HEK293 (cell line): ENCODE measurements around the gene SOX6.

Experiments
- CTCF ChIA-PET: fragments of 350-600 bp; formaldehyde crosslinking; extraction: SDS; loops from one replicate; lab custom pipeline; 2021; ENCODE audit warnings: antibody characterized with exemption; lab: Yijun Ruan, JAX
- POLR2A ChIA-PET: fragments of 300-600 bp; formaldehyde crosslinking; extraction: SDS; loops from one replicate; lab custom pipeline; 2020; ENCODE audit warnings: antibody characterized with exemption, inconsistent platforms; lab: Yijun Ruan, JAX
- H3K27ac ChIP-seq: fragments of 200-500 bp; sonication (Bioruptor generic); 2 replicates; pipeline ENCODE4 v1.5.1; 2014; ENCODE audit warnings: low read depth, low read length, control low read depth, inconsistent platforms; ENCODE audit errors: extremely low read depth
- H3K36me3 ChIP-seq, 2 experiments: fragments of 200-500 bp in 1 of 2; sonication (Bioruptor generic) in 1 of 2; 1 replicate in 1 of 2; 2 replicates in 1 of 2; pipeline ENCODE4 v1.5.1; 2014 to 2017; ENCODE audit warnings: inconsistent platforms in 2 of 2, low read length in 2 of 2; ENCODE audit not compliant: control insufficient read depth in 2 of 2, insufficient read depth in 1 of 2
- H3K4me1 ChIP-seq: fragments of 200-500 bp; sonication (Bioruptor generic); 2 replicates; pipeline ENCODE4 v1.5.1; 2014; ENCODE audit warnings: mild to moderate bottlenecking, low read length, inconsistent platforms; ENCODE audit not compliant: control insufficient read depth, insufficient read depth
- H3K4me3 ChIP-seq: 2 replicates; pipeline ENCODE4 v1.5.1; 2011; ENCODE audit warnings: low read depth, mild to moderate bottlenecking, control low read depth, low read length, moderate library complexity
- H3K9me3 ChIP-seq: fragments of 200-500 bp; sonication (Bioruptor generic); 2 replicates; pipeline ENCODE4 v1.5.1; 2014; ENCODE audit warnings: low read depth, low read length, inconsistent platforms; ENCODE audit not compliant: control insufficient read depth, insufficient read depth
- GLIS2 ChIP-seq: fragments of 450-650 bp; formaldehyde crosslinking; IDR thresholded peaks from 2 replicates; pipeline ENCODE4 v1.5.1; 2016; ENCODE audit warnings: missing biosample characterization, missing genetic modification characterization
- MYNN ChIP-seq: fragments of 450-650 bp; formaldehyde crosslinking; IDR thresholded peaks from 2 replicates; pipeline ENCODE4 v1.5.1; 2016; ENCODE audit warnings: missing biosample characterization, missing genetic modification characterization, borderline replicate concordance
- OVOL3 ChIP-seq: fragments of 450-650 bp; formaldehyde crosslinking; IDR thresholded peaks from 2 replicates; pipeline ENCODE4 v1.5.1; 2016; ENCODE audit warnings: missing biosample characterization, missing genetic modification characterization
- WT1 ChIP-seq: fragments of 450-650 bp; formaldehyde crosslinking; IDR thresholded peaks from 2 replicates; pipeline ENCODE4 v1.5.1; 2016; ENCODE audit warnings: missing biosample characterization, missing genetic modification characterization
- YY1 ChIP-seq: fragments of 450-650 bp; formaldehyde crosslinking; IDR thresholded peaks from 2 replicates; pipeline ENCODE4 v1.5.1; 2018; ENCODE audit warnings: missing biosample characterization, missing genetic modification characterization
- ZBTB1 ChIP-seq: fragments of 450-650 bp; formaldehyde crosslinking; IDR thresholded peaks from 2 replicates; pipeline ENCODE4 v1.5.1; 2016; ENCODE audit warnings: missing biosample characterization, missing genetic modification characterization
- ZBTB17 ChIP-seq: fragments of 450-650 bp; formaldehyde crosslinking; IDR thresholded peaks from 2 replicates; pipeline ENCODE4 v1.5.1; 2016; ENCODE audit warnings: missing biosample characterization, missing genetic modification characterization
- ZBTB8A ChIP-seq: fragments of 450-650 bp; formaldehyde crosslinking; IDR thresholded peaks from 2 replicates; pipeline ENCODE4 v1.5.1; 2016; ENCODE audit warnings: missing biosample characterization, missing genetic modification characterization
- ZFP41 ChIP-seq: fragments of 450-650 bp; formaldehyde crosslinking; IDR thresholded peaks from 2 replicates; pipeline ENCODE4 v1.5.1; 2016; ENCODE audit warnings: missing biosample characterization, missing genetic modification characterization, borderline replicate concordance
- ZNF10 ChIP-seq: fragments of 450-650 bp; formaldehyde crosslinking; IDR thresholded peaks from 2 replicates; pipeline ENCODE4 v1.5.1; 2017; ENCODE audit warnings: missing biosample characterization, missing genetic modification characterization
- ZNF202 ChIP-seq: fragments of 450-650 bp; formaldehyde crosslinking; IDR thresholded peaks from 2 replicates; pipeline ENCODE4 v1.5.1; 2016; ENCODE audit warnings: missing biosample characterization, missing genetic modification characterization, borderline replicate concordance
- ZNF221 ChIP-seq: fragments of 450-650 bp; formaldehyde crosslinking; IDR thresholded peaks from 2 replicates; pipeline ENCODE4 v1.5.1; 2017; ENCODE audit warnings: missing biosample characterization, missing genetic modification characterization, borderline replicate concordance
- ZNF416 ChIP-seq: fragments of 450-650 bp; formaldehyde crosslinking; IDR thresholded peaks from 2 replicates; pipeline ENCODE4 v1.5.1; 2016; ENCODE audit warnings: missing biosample characterization, missing genetic modification characterization
- ZNF48 ChIP-seq: fragments of 450-650 bp; formaldehyde crosslinking; IDR thresholded peaks from 2 replicates; pipeline ENCODE4 v1.5.1; 2016; ENCODE audit warnings: missing biosample characterization, missing genetic modification characterization
- ZNF600 ChIP-seq: fragments of 450-650 bp; formaldehyde crosslinking; IDR thresholded peaks from 2 replicates; pipeline ENCODE4 v1.5.1; 2016; ENCODE audit warnings: missing biosample characterization, missing genetic modification characterization
- ZNF624 ChIP-seq: fragments of 450-650 bp; formaldehyde crosslinking; IDR thresholded peaks from 2 replicates; pipeline ENCODE4 v1.5.1; 2017; ENCODE audit warnings: missing biosample characterization, missing genetic modification characterization
- ZNF658 ChIP-seq: fragments of 450-650 bp; formaldehyde crosslinking; IDR thresholded peaks from 2 replicates; pipeline ENCODE4; 2016; ENCODE audit warnings: missing biosample characterization, missing genetic modification characterization
- ZNF837 ChIP-seq: fragments of 450-650 bp; formaldehyde crosslinking; IDR thresholded peaks from 2 replicates; pipeline ENCODE4 v1.5.1; 2016; ENCODE audit warnings: missing biosample characterization, missing genetic modification characterization
- TF ChIP-seq, protein P1 (sequence below): fragments of 450-650 bp; formaldehyde crosslinking; IDR thresholded peaks from 2 replicates; pipeline ENCODE4 v1.5.1; 2016; ENCODE audit warnings: missing biosample characterization, missing genetic modification characterization
- TF ChIP-seq, protein P2 (sequence below): fragments of 450-650 bp; formaldehyde crosslinking; IDR thresholded peaks from 2 replicates; pipeline ENCODE4 v1.5.1; 2016; ENCODE audit warnings: missing biosample characterization, missing genetic modification characterization
- TF ChIP-seq, protein P3 (sequence below): fragments of 450-650 bp; formaldehyde crosslinking; IDR thresholded peaks from 2 replicates; pipeline ENCODE4; 2016; ENCODE audit warnings: missing biosample characterization, missing genetic modification characterization
- TF ChIP-seq, protein P4 (sequence below): fragments of 450-650 bp; formaldehyde crosslinking; IDR thresholded peaks from 2 replicates; pipeline ENCODE4 v1.5.1; 2016; ENCODE audit warnings: missing biosample characterization, missing genetic modification characterization, low read depth
- TF ChIP-seq, protein P5 (sequence below): fragments of 450-650 bp; formaldehyde crosslinking; IDR thresholded peaks from 2 replicates; pipeline ENCODE4 v1.5.1; 2016; ENCODE audit warnings: missing biosample characterization, missing genetic modification characterization, borderline replicate concordance
- TF ChIP-seq, protein P6 (sequence below): fragments of 450-650 bp; formaldehyde crosslinking; IDR thresholded peaks from 2 replicates; pipeline ENCODE4 v1.5.1; 2016; ENCODE audit warnings: missing biosample characterization, missing genetic modification characterization
- TF ChIP-seq, protein P7 (sequence below): fragments of 450-650 bp; IDR thresholded peaks from 2 replicates; pipeline ENCODE4 v1.5.1; 2018; ENCODE audit warnings: missing biosample characterization, missing genetic modification characterization

SOX6 gene

DNA sequence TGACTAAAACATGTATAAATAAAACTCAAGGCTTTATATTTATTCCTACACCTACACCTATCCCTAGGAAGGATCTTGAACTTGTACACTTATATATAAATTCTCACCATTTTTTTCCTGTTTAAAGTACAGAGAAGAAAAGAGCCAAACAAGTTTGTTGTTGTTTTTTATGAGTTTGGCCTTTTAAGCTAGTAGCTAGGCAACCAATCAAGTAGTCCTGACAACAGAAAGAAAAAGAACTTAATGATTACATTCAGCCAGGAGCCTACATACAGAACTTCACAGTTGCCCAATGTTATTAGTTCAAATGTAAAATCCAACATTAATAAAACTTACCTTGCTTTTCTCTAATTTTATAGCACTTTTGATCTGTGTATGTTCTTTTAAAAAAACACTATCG is 316.2 kb downstream of the SOX6 start:
- POLR2A ChIA-PET, result no interaction called here
- Histone ChIP-seq H3K36me3 (no peaks in the 10 kb centered on the region), H3K9me3 (no peaks in the 10 kb centered on the region), H3K4me3 (no peak overlapping the region), H3K4me1 (no peaks in the 10 kb centered on the region), H3K27ac (no peak overlapping the region)
- CTCF ChIA-PET, result interaction anchor here (0.8 to 2.2 kb wide), 5 partner anchors 13 to 574 kb away, joined by 3 to 5 read pairs (median 4); no protein-coding TSS in a partner anchor
- TF ChIP-seq ZBTB17, result no peak
- no peak for TF ChIP-seq ZNF658 (tag by site-specific recombination)
- TF ChIP-seq, protein P1, sequence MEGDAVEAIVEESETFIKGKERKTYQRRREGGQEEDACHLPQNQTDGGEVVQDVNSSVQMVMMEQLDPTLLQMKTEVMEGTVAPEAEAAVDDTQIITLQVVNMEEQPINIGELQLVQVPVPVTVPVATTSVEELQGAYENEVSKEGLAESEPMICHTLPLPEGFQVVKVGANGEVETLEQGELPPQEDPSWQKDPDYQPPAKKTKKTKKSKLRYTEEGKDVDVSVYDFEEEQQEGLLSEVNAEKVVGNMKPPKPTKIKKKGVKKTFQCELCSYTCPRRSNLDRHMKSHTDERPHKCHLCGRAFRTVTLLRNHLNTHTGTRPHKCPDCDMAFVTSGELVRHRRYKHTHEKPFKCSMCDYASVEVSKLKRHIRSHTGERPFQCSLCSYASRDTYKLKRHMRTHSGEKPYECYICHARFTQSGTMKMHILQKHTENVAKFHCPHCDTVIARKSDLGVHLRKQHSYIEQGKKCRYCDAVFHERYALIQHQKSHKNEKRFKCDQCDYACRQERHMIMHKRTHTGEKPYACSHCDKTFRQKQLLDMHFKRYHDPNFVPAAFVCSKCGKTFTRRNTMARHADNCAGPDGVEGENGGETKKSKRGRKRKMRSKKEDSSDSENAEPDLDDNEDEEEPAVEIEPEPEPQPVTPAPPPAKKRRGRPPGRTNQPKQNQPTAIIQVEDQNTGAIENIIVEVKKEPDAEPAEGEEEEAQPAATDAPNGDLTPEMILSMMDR (tag by site-specific recombination), result no peak
- TF ChIP-seq WT1 (tag by site-specific recombination), result no peak
- no peak for TF ChIP-seq GLIS2 (tag by site-specific recombination)
- no peak for TF ChIP-seq ZNF416
- TF ChIP-seq ZBTB8A (tag by site-specific recombination), result no peak
- TF ChIP-seq ZNF837 (tag by site-specific recombination), result no peak
- TF ChIP-seq ZFP41 (tag by site-specific recombination), result no peak
- no peak for TF ChIP-seq OVOL3 (tag by site-specific recombination)
- TF ChIP-seq, protein P2, sequence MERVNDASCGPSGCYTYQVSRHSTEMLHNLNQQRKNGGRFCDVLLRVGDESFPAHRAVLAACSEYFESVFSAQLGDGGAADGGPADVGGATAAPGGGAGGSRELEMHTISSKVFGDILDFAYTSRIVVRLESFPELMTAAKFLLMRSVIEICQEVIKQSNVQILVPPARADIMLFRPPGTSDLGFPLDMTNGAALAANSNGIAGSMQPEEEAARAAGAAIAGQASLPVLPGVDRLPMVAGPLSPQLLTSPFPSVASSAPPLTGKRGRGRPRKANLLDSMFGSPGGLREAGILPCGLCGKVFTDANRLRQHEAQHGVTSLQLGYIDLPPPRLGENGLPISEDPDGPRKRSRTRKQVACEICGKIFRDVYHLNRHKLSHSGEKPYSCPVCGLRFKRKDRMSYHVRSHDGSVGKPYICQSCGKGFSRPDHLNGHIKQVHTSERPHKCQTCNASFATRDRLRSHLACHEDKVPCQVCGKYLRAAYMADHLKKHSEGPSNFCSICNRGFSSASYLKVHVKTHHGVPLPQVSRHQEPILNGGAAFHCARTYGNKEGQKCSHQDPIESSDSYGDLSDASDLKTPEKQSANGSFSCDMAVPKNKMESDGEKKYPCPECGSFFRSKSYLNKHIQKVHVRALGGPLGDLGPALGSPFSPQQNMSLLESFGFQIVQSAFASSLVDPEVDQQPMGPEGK, result no peak
- no peak for TF ChIP-seq ZNF48 (tag by site-specific recombination)
- TF ChIP-seq ZNF600 (tag by site-specific recombination), result no peak
- TF ChIP-seq, protein P3, sequence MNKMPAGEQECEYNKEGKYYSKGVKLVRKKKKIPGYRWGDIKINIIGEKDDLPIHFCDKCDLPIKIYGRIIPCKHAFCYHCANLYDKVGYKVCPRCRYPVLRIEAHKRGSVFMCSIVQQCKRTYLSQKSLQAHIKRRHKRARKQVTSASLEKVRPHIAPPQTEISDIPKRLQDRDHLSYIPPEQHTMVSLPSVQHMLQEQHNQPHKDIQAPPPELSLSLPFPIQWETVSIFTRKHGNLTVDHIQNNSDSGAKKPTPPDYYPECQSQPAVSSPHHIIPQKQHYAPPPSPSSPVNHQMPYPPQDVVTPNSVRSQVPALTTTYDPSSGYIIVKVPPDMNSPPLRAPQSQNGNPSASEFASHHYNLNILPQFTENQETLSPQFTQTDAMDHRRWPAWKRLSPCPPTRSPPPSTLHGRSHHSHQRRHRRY (tag by site-specific recombination), result no peak

DNA sequence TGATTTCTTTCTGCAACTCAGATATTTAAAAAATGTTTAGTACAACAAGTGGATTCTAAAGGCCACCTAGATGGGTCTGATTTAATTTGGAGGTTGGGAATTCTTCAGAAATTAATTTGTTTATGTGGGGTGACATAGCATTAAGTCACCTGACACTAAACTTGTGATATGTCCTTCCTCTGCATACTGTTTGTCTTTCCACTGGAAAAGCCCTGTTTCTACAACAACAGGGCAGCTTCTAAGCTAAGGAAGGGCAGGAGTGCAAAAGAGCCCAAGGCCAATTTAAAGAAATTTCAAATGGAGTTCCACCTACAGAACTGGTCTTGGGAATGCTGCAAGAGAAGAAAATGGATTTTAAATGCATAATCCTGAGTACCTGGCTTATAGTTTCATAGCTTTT is 319.2 kb downstream of the SOX6 start:
- ChIA-PET CTCF (no interaction called here), POLR2A (no interaction called here)
- Histone ChIP-seq H3K4me1 (no peaks in the 10 kb centered on the region), H3K9me3 (no peaks in the 10 kb centered on the region), H3K27ac (no peak overlapping the region), H3K36me3 (no peaks in the 10 kb centered on the region), H3K4me3 (no peak overlapping the region)
- TF ChIP-seq, protein P4, sequence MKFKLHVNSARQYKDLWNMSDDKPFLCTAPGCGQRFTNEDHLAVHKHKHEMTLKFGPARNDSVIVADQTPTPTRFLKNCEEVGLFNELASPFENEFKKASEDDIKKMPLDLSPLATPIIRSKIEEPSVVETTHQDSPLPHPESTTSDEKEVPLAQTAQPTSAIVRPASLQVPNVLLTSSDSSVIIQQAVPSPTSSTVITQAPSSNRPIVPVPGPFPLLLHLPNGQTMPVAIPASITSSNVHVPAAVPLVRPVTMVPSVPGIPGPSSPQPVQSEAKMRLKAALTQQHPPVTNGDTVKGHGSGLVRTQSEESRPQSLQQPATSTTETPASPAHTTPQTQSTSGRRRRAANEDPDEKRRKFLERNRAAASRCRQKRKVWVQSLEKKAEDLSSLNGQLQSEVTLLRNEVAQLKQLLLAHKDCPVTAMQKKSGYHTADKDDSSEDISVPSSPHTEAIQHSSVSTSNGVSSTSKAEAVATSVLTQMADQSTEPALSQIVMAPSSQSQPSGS (tag by site-specific recombination), result no peak
- TF ChIP-seq MYNN (tag by site-specific recombination) (no peak), ZBTB1 (tag by site-specific recombination) (no peak), ZNF221 (tag by site-specific recombination) (no peak), ZNF10 (tag by site-specific recombination) (no peak), YY1 (tag by site-specific recombination) (no peak), ZNF624 (tag by site-specific recombination) (no peak), OVOL3 (tag by site-specific recombination) (no peak), ZNF202 (tag by site-specific recombination) (no peak)
- TF ChIP-seq, protein P5, sequence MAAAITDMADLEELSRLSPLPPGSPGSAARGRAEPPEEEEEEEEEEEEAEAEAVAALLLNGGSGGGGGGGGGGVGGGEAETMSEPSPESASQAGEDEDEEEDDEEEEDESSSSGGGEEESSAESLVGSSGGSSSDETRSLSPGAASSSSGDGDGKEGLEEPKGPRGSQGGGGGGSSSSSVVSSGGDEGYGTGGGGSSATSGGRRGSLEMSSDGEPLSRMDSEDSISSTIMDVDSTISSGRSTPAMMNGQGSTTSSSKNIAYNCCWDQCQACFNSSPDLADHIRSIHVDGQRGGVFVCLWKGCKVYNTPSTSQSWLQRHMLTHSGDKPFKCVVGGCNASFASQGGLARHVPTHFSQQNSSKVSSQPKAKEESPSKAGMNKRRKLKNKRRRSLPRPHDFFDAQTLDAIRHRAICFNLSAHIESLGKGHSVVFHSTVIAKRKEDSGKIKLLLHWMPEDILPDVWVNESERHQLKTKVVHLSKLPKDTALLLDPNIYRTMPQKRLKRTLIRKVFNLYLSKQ (tag by site-specific recombination), result no peak
- TF ChIP-seq, protein P6, sequence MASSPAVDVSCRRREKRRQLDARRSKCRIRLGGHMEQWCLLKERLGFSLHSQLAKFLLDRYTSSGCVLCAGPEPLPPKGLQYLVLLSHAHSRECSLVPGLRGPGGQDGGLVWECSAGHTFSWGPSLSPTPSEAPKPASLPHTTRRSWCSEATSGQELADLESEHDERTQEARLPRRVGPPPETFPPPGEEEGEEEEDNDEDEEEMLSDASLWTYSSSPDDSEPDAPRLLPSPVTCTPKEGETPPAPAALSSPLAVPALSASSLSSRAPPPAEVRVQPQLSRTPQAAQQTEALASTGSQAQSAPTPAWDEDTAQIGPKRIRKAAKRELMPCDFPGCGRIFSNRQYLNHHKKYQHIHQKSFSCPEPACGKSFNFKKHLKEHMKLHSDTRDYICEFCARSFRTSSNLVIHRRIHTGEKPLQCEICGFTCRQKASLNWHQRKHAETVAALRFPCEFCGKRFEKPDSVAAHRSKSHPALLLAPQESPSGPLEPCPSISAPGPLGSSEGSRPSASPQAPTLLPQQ, result no peak
- TF ChIP-seq, protein P7, sequence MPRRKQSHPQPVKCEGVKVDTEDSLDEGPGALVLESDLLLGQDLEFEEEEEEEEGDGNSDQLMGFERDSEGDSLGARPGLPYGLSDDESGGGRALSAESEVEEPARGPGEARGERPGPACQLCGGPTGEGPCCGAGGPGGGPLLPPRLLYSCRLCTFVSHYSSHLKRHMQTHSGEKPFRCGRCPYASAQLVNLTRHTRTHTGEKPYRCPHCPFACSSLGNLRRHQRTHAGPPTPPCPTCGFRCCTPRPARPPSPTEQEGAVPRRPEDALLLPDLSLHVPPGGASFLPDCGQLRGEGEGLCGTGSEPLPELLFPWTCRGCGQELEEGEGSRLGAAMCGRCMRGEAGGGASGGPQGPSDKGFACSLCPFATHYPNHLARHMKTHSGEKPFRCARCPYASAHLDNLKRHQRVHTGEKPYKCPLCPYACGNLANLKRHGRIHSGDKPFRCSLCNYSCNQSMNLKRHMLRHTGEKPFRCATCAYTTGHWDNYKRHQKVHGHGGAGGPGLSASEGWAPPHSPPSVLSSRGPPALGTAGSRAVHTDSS, result no peak
